Skin epidermis (tissue), 12 donors: ENCODE measurements around the gene RAB6B.
"Not testable (repeated sequence)": the region's sequence is repeated elsewhere in the genome, so short reads cannot be mapped to it uniquely, and the experiment has no call there.

Experiments
- H3K27ac ChIP-seq, 21 experiments: fragments of 200-600 bp; sonication (generic) in 11 of 21; one replicate each; pipeline ENCODE4 v1.5.0; 2020; ENCODE audit warnings: mild to moderate bottlenecking in 3 of 21, inconsistent platforms in 2 of 21, moderate library complexity in 2 of 21
- H3K4me3 ChIP-seq, 7 experiments: fragments of 200-600 bp; sonication (generic) in 2 of 7; one replicate each; pipeline ENCODE4 v1.5.0; 2020; ENCODE audit warnings: inconsistent platforms in 2 of 7, mild to moderate bottlenecking in 2 of 7, moderate library complexity in 1 of 7

RAB6B gene

GRCh38 chr3:133792171-133792763, 103.4 kb downstream of the RAB6B start:
- Histone ChIP-seq H3K4me3 (no peak overlapping the region), H3K27ac (no peak overlapping the region)

- no peak overlapping the region for H3K4me3 ChIP-seq
These were observed 107.7 kb downstream of the RAB6B start for GRCh38 chr3:133788024-133788423.

GRCh38 chr3:133783762-133784161, 111.9 kb downstream of the RAB6B start:
- no peak overlapping the region for H3K4me3 ChIP-seq
- H3K27ac ChIP-seq: no peak overlapping the region

More at GRCh38 chr3:133788024-133788423, 107.7 kb downstream of the RAB6B start:
- no peak overlapping the region for H3K27ac ChIP-seq

DNA sequence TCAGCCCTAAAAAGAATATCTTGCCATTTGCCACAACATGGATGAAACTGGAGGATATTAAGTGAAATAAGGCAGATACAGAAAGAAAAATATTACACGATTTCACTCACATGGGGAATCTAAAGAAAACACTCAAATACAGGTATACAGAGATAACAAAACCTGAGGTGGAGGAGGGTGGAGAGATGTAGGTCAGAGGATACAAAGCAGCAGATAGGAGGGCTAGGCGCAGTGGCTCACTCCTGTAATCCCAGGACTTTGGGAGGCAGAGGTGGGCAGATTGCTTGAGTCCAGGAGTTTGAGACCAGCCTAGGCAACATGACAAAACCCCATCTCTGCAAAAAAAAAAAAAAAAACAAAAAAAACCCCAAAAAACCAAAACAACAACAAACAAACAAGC, 113.2 kb downstream of the RAB6B start:
- no peak overlapping the region for H3K27ac ChIP-seq
- H3K4me3 ChIP-seq: no peak overlapping the region

- no peak overlapping the region for H3K27ac ChIP-seq
- H3K4me3 ChIP-seq: no peak overlapping the region
These were observed 114.1 kb downstream of the RAB6B start for GRCh38 chr3:133781570-133781969.

GRCh38 chr3:133780756-133781155, 114.9 kb downstream of the RAB6B start:
- H3K27ac ChIP-seq, H3K4me3 ChIP-seq: not testable (repeated sequence)

DNA sequence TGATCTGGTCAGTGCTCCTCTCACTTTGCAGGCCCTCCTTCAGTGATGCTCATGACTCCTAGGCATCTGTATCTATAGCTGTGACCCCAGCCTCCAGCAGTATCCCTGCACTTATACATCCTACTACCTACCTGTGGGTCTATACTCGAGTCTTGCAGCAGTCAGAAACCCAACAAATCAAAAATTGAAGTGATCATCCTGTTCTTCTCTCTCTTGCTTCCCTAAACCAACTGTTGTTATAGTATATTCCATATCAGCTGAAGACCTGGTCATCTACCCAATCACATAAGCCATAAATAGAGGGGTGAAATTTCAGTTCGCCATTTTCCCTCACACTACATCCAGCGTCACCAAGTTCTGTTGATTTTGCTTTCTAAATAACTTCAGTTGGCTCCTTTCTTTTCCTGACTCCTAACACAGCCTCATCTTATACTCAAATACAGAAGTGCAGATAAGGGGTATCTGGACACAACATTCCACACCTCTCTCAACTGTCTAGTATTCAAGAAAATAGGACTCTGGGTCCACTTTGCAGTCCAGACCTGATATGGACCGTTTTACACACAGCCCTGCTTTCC, 116.0 kb downstream of the RAB6B start:
- H3K4me3 ChIP-seq: no peak overlapping the region
- no peak overlapping the region for H3K27ac ChIP-seq

DNA sequence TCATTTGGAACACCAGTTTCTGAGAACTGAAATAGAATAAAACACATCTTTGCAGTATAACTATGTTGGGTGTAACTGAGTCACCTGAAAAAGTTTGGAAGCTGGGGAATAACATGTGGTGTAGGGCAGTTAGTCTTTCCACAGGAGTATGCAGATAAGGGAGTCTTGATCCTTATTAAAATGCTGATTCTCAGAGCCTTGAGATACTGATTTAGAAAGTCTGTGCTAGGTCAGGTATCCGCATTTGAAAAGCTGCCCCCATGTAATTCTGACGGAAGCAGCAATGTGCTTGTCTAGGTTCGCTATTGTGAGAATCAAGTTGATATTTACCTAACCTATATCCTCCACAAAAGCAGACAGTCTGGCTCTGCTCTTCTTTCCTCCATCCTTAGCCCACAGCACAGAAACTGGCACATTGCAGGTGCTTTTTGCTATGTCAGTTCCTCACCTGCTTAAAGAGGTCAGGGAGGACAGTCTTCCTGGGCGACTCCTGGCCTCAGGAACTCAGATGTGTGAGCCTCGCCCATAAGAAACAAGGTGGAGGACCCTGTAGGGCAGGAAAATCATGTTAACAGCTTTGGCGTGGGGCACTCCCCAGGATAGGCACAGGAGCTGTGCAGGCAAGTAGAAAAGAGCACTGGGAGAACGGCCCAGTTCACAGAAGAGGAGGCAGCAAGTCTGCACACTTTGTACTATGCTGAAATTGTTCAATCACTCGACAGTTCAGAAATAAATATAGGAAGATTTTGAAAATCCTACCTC, 117.7 kb downstream of the RAB6B start:
- no peak overlapping the region for H3K27ac ChIP-seq
- no peak overlapping the region for H3K4me3 ChIP-seq

- H3K4me3 ChIP-seq: no peak overlapping the region
- H3K27ac ChIP-seq: no peak overlapping the region
These were observed 118.8 kb downstream of the RAB6B start for GRCh38 chr3:133776794-133777438.

- no peak overlapping the region for H3K4me3 ChIP-seq
- no peak overlapping the region for H3K27ac ChIP-seq
These were observed 119.8 kb downstream of the RAB6B start for GRCh38 chr3:133775835-133776234.

GRCh38 chr3:133775309-133775708, 120.4 kb downstream of the RAB6B start:
- Histone ChIP-seq H3K27ac (no peak overlapping the region), H3K4me3 (no peak overlapping the region)
